ENCODE data around the gene MTIF3.

- TF ChIP-seq CTCF (conservative IDR thresholded peaks at IDR 0.05; ENCODE audit: low read length), result no peak
- no peak for TF ChIP-seq EZH2phosphoT487 (IDR thresholded peaks at IDR 0.05; ENCODE audit: borderline replicate concordance)
Measured at GRCh38 chr13:27463500-27463899, 13.1 kb upstream of the MTIF3 start.
